ENCODE measurements around the gene EXOC4.

GRCh38 chr7:133948588-133948987 lies 695.7 kb downstream of the EXOC4 start:
- TF ChIP-seq CTCF (IDR thresholded peaks at IDR 0.05; ENCODE audit: low read depth, low read length, poor library complexity, severe bottlenecking) (no peak), EZH2phosphoT487 (IDR thresholded peaks at IDR 0.05; ENCODE audit: borderline replicate concordance, low read length) (no peak)

Data from DOHH2 (cell line).